Panc1 (cell line): Measurements from ENCODE around the gene TNFRSF14. TPM values are rescaled to one million over a fixed set of nuclear protein-coding genes. Genes with fewer than 3 reads are reported as not detected.

Source experiments
- ATAC-seq: fragments of 200-7000 bp; cut with Tn5 transposase; 2 replicates; pipeline ENCODE4 v1.9.1; 2020; ENCODE audit warnings: mild to moderate bottlenecking, moderate library complexity
- BruUV-seq: library from RNA; stranded (reverse); fragments of 400-500 nt; replicated peaks from 2 replicates; lab custom pipeline; 2021; lab: Mats Ljungman, UMichigan
- CTCF ChIA-PET: fragments of 300-600 bp; sonication (Branson Sonifier 250); formaldehyde crosslinking; loops from one replicate; lab custom pipeline; 2022; ENCODE audit warnings: antibody characterized with exemption; lab: Charles Lee
- POLR2A ChIA-PET: fragments of 300-600 bp; sonication (Branson Sonifier 250); formaldehyde crosslinking; loops from one replicate; lab custom pipeline; 2022; ENCODE audit warnings: antibody characterized with exemption; lab: Charles Lee
- DNase-seq: peaks from one replicate; pipeline ENCODE4 v3.0.0-alpha.2; 2010; ENCODE audit warnings: low read depth, low spot score
- H3K27ac ChIP-seq: 2 replicates; pipeline ENCODE4 v1.5.1; 2011; ENCODE audit warnings: mild to moderate bottlenecking, low read length, inconsistent platforms
- H3K27me3 ChIP-seq: fragments of 200-500 bp; sonication (Bioruptor generic); 2 replicates; pipeline ENCODE4 v1.6.0; 2014; ENCODE audit warnings: low read length, inconsistent platforms; ENCODE audit not compliant: control insufficient read depth, insufficient read depth
- H3K36me3 ChIP-seq: fragments of 200-500 bp; sonication (Bioruptor generic); 2 replicates; pipeline ENCODE4 v1.5.1; 2014; ENCODE audit warnings: inconsistent platforms, mild to moderate bottlenecking, low read length, moderate library complexity; ENCODE audit not compliant: control insufficient read depth, insufficient read depth
- H3K4me1 ChIP-seq: 2 replicates; pipeline ENCODE4 v1.5.1; 2011; ENCODE audit warnings: inconsistent platforms, mild to moderate bottlenecking, low read length, moderate library complexity; ENCODE audit not compliant: control insufficient read depth, insufficient read depth
- H3K4me3 ChIP-seq, 2 experiments: 2 replicates each; pipeline ENCODE4 v1.5.1; 2011 to 2012; ENCODE audit warnings: low read depth in 2 of 2, low read length in 2 of 2, mild to moderate bottlenecking in 2 of 2, inconsistent platforms in 1 of 2, moderate library complexity in 1 of 2
- H3K9me3 ChIP-seq: fragments of 200-500 bp; sonication (Bioruptor generic); 2 replicates; pipeline ENCODE4 v1.5.1; 2014; ENCODE audit warnings: low read depth, mild to moderate bottlenecking, inconsistent platforms, low read length, moderate library complexity; ENCODE audit not compliant: control insufficient read depth, insufficient read depth
- POLR2AphosphoS5 ChIP-seq: IDR thresholded peaks from 2 replicates; pipeline ENCODE4 v1.6.1; 2012; ENCODE audit warnings: mild to moderate bottlenecking, low read depth, low read length, moderate library complexity
- REST ChIP-seq, 2 experiments: IDR thresholded peaks; 2 replicates each; pipeline ENCODE4 v1.6.1; 2011 to 2012; ENCODE audit warnings: low read depth in 2 of 2, control low read depth in 1 of 2, low read length in 1 of 2, mild to moderate bottlenecking in 1 of 2, moderate library complexity in 1 of 2; ENCODE audit not compliant: insufficient read depth in 1 of 2
- SIN3A ChIP-seq: IDR thresholded peaks from 2 replicates; pipeline ENCODE4 v1.6.1; 2012; ENCODE audit warnings: low read depth, mild to moderate bottlenecking, low read length, moderate library complexity, borderline replicate concordance; ENCODE audit not compliant: insufficient read depth
- TCF7L2 ChIP-seq: IDR thresholded peaks from 2 replicates; pipeline ENCODE4 v1.6.1; 2011; ENCODE audit warnings: mild to moderate bottlenecking, low read depth, low read length, inconsistent platforms
- in situ Hi-C: cut with HindIII; loops from 2 replicates; pipeline ENCODE4 v1.10.0; 2016; ENCODE audit warnings: low sequenced_read_pairs, low pct_unique_long_range_greater_than_20kb
- intact Hi-C: fragments of 100-400 bp; cut with micrococcal nuclease; formaldehyde crosslinking; loops from one replicate; pipeline ENCODE4 v1.10.0; 2022; ENCODE audit not compliant: unreplicated experiment
- total RNA-seq: library from RNA; stranded (reverse); gene quantifications from one replicate; pipeline ENCODE4 v1.2.1, GENCODE V29; 2021; ENCODE audit not compliant: unreplicated experiment
- TF ChIP-seq, protein P1 (sequence below): fragments of 450-650 bp; IDR thresholded peaks from 2 replicates; pipeline ENCODE4 v1.5.1; 2017; ENCODE audit warnings: mild to moderate bottlenecking

Gene TNFRSF14
- total RNA-seq, 1 experiment from 2014 or later, result 20.1 TPM

- no peak for ATAC-seq
- Histone ChIP-seq H3K27me3 (no peaks in the 10 kb centered on the region), H3K4me3 (no peak overlapping the region)
Observed at GRCh38 chr1:2601721-2602303, 45.6 kb downstream of the TNFRSF14 start.

GRCh38 chr1:2602311-2602835 lies 46.2 kb downstream of the TNFRSF14 start:
- ATAC-seq (no peak), DNase-seq (no peak)
- intact Hi-C loops (no loop called here), in situ Hi-C loops (no loop called here)
- Histone ChIP-seq H3K36me3 (no peaks in the 10 kb centered on the region), H3K4me3 (no peak overlapping the region), H3K4me1 (no peaks in the 10 kb centered on the region), H3K27ac (no peak overlapping the region), H3K27me3 (no peaks in the 10 kb centered on the region), H3K9me3 (no peaks in the 10 kb centered on the region)
- no peak for TF ChIP-seq POLR2AphosphoS5
- TF ChIP-seq TCF7L2, result no peak
- no peak for TF ChIP-seq SIN3A
- TF ChIP-seq, protein P1, sequence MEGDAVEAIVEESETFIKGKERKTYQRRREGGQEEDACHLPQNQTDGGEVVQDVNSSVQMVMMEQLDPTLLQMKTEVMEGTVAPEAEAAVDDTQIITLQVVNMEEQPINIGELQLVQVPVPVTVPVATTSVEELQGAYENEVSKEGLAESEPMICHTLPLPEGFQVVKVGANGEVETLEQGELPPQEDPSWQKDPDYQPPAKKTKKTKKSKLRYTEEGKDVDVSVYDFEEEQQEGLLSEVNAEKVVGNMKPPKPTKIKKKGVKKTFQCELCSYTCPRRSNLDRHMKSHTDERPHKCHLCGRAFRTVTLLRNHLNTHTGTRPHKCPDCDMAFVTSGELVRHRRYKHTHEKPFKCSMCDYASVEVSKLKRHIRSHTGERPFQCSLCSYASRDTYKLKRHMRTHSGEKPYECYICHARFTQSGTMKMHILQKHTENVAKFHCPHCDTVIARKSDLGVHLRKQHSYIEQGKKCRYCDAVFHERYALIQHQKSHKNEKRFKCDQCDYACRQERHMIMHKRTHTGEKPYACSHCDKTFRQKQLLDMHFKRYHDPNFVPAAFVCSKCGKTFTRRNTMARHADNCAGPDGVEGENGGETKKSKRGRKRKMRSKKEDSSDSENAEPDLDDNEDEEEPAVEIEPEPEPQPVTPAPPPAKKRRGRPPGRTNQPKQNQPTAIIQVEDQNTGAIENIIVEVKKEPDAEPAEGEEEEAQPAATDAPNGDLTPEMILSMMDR, result no peak
- TF ChIP-seq REST (IDR thresholded peaks at IDR 0.05; ENCODE audit: insufficient read depth in 1 of 2, low read depth in 2 of 2, low read length in 1 of 2), result no peak
- POLR2A ChIA-PET, result no interaction called here
- BruUV-seq, result no TSS peak
- CTCF ChIA-PET, result no interaction called here

More at GRCh38 chr1:2601721-2602303, 45.6 kb downstream of the TNFRSF14 start:
- Histone ChIP-seq H3K9me3 (no peaks in the 10 kb centered on the region), H3K4me1 (no peaks in the 10 kb centered on the region), H3K27ac (no peak overlapping the region), H3K36me3 (no peaks in the 10 kb centered on the region)
- ChIA-PET CTCF (no interaction called here), POLR2A (no interaction called here)
- TF ChIP-seq, protein P1, result no peak
- TF ChIP-seq TCF7L2 (no peak), POLR2AphosphoS5 (no peak), SIN3A (no peak), REST (IDR thresholded peaks at IDR 0.05; ENCODE audit: insufficient read depth in 1 of 2, low read depth in 2 of 2, low read length in 1 of 2) (no peak)
- in situ Hi-C loops (no loop called here), intact Hi-C loops (no loop called here)
- no TSS peak for BruUV-seq
- no peak for DNase-seq
